ENCODE data around the gene GAS7.

- TF ChIP-seq FOXM1 (IDR thresholded peaks at IDR 0.05; ENCODE audit: borderline replicate concordance), result no peak
- no peak for TF ChIP-seq SP1 (IDR thresholded peaks at IDR 0.05)
- TF ChIP-seq HDGF (IDR thresholded peaks at IDR 0.05; ENCODE audit: borderline replicate concordance), result no peak
- TF ChIP-seq ZNF384 (IDR thresholded peaks at IDR 0.05), result no peak
- TF ChIP-seq TARDBP (IDR thresholded peaks at IDR 0.05), result no peak
- TF ChIP-seq ELF4 (IDR thresholded peaks at IDR 0.05), result no peak
- TF ChIP-seq SUZ12 (IDR thresholded peaks at IDR 0.05), result no peak
- TF ChIP-seq FOXA1 (IDR thresholded peaks at IDR 0.05), result no peak
- TF ChIP-seq ARNT (IDR thresholded peaks at IDR 0.05), result no peak
- TF ChIP-seq L3MBTL2 (conservative IDR thresholded peaks at IDR 0.05), result no peak
- no peak for TF ChIP-seq PKNOX1 (IDR thresholded peaks at IDR 0.05)
- TF ChIP-seq BHLHE40 (IDR thresholded peaks at IDR 0.05; ENCODE audit: borderline replicate concordance), result no peak
Measured at GRCh38 chr17:9900784-9901183, 297.6 kb downstream of the GAS7 start.
